Trophoblast cell (in vitro differentiated cells and primary cell): Measurements from ENCODE around the gene RSL1D1.
A peak's percentile ranks its signal among the peaks of the same experiment; 100 is the strongest.

Experiments
- DNase-seq, 2 donors: peaks; one replicate each; pipeline ENCODE4 v3.0.0-alpha.2; 2016
- H2AFZ ChIP-seq: 2 replicates; pipeline ENCODE4 v1.6.1; 2013; ENCODE audit warnings: low read length, moderate library complexity, mild to moderate bottlenecking; ENCODE audit not compliant: insufficient read depth, poor library complexity
- H2AK5ac ChIP-seq: 2 replicates; pipeline ENCODE4 v1.6.1; 2013; ENCODE audit warnings: mild to moderate bottlenecking, low read length
- H2BK120ac ChIP-seq: 2 replicates; pipeline ENCODE4 v1.6.1; 2013; ENCODE audit warnings: low read length, mild to moderate bottlenecking, moderate library complexity; ENCODE audit not compliant: insufficient read depth, poor library complexity
- H2BK12ac ChIP-seq: 2 replicates; pipeline ENCODE4 v1.6.1; 2013; ENCODE audit warnings: mild to moderate bottlenecking, low read length, moderate library complexity
- H2BK5ac ChIP-seq: 2 replicates; pipeline ENCODE4 v1.6.1; 2013; ENCODE audit warnings: low read length, low read depth, moderate library complexity, mild to moderate bottlenecking; ENCODE audit not compliant: poor library complexity
- H3K14ac ChIP-seq: 2 replicates; pipeline ENCODE4 v1.6.1; 2013; ENCODE audit warnings: mild to moderate bottlenecking, low read length
- H3K18ac ChIP-seq: 2 replicates; pipeline ENCODE4 v1.6.1; 2013; ENCODE audit warnings: mild to moderate bottlenecking, low read length
- H3K23ac ChIP-seq: 2 replicates; pipeline ENCODE4 v1.6.1; 2013; ENCODE audit warnings: low read length
- H3K27ac ChIP-seq: 2 replicates; pipeline ENCODE4 v1.5.1; 2013; ENCODE audit warnings: low read depth, mild to moderate bottlenecking, inconsistent platforms, low read length, moderate library complexity
- H3K27me3 ChIP-seq: 2 replicates; pipeline ENCODE4 v1.6.1; 2013; ENCODE audit warnings: inconsistent platforms, mild to moderate bottlenecking, low read length, moderate library complexity; ENCODE audit not compliant: insufficient read depth
- H3K36me3 ChIP-seq, 2 experiments: 1 replicate in 1 of 2; 2 replicates in 1 of 2; pipeline ENCODE4 v1.6.1; 2013; ENCODE audit warnings: low read length in 2 of 2, mild to moderate bottlenecking in 2 of 2, moderate library complexity in 1 of 2; ENCODE audit not compliant: insufficient read depth in 2 of 2, control insufficient read depth in 1 of 2
- H3K4ac ChIP-seq: 2 replicates; pipeline ENCODE4 v1.6.1; 2013; ENCODE audit warnings: low read depth, mild to moderate bottlenecking, low read length, moderate library complexity
- H3K4me1 ChIP-seq, 2 experiments: 1 replicate in 1 of 2; 2 replicates in 1 of 2; pipeline ENCODE4 v1.6.1; 2013; ENCODE audit warnings: low read length in 2 of 2, mild to moderate bottlenecking in 2 of 2, moderate library complexity in 1 of 2; ENCODE audit not compliant: insufficient read depth in 2 of 2, control insufficient read depth in 1 of 2
- H3K4me2 ChIP-seq: 2 replicates; pipeline ENCODE4 v1.6.1; 2013; ENCODE audit warnings: inconsistent platforms, mild to moderate bottlenecking, low read length, moderate library complexity
- H3K4me3 ChIP-seq: 2 replicates; pipeline ENCODE4 v1.5.1; 2013; ENCODE audit warnings: mild to moderate bottlenecking, low read depth, low read length, inconsistent platforms
- H3K79me1 ChIP-seq: one replicate; pipeline ENCODE4 v1.6.1; 2013; ENCODE audit warnings: low read length
- H3K79me2 ChIP-seq: 2 replicates; pipeline ENCODE4 v1.6.1; 2013; ENCODE audit warnings: low read length, mild to moderate bottlenecking; ENCODE audit not compliant: control insufficient read depth, insufficient read depth, poor library complexity
- H3K9ac ChIP-seq: 2 replicates; pipeline ENCODE4 v1.6.1; 2013; ENCODE audit warnings: mild to moderate bottlenecking, low read length
- H3K9me3 ChIP-seq: 2 replicates; pipeline ENCODE4 v1.6.1; 2013; ENCODE audit warnings: low read depth, mild to moderate bottlenecking, control low read depth, inconsistent platforms, low read length; ENCODE audit not compliant: insufficient read depth
- H4K12ac ChIP-seq: 2 replicates; pipeline ENCODE4 v1.6.1; 2013; ENCODE audit warnings: low read depth, mild to moderate bottlenecking, low read length, moderate library complexity
- H4K8ac ChIP-seq: 2 replicates; pipeline ENCODE4 v1.6.1; 2013; ENCODE audit warnings: low read depth, mild to moderate bottlenecking, low read length, moderate library complexity
- H4K91ac ChIP-seq: one replicate; pipeline ENCODE4 v1.6.1; 2013; ENCODE audit warnings: low read depth, mild to moderate bottlenecking, low read length, moderate library complexity
- WGBS: extraction: QIAGEN DNeasy Blood & Tissue Kit; methylation state at CpG from one replicate; pipeline ENCODE4 v1.1.7; 2013; ENCODE audit warnings: missing lambda C conversion rate; ENCODE audit not compliant: insufficient read length, insufficient coverage; ENCODE audit errors: extremely low coverage; 5-methylcytosine and 5-hydroxymethylcytosine counted together

Gene RSL1D1

GRCh38 chr16:11836650-11837244, 14.6 kb downstream of the RSL1D1 start:
- H2BK120ac ChIP-seq, result peak overlapping the region; percentile 60
- WGBS, result no CpG with 5 or more reads among the region's 7 CpGs
- H3K4me3 ChIP-seq, result no peak overlapping the region
- peak overlapping the region; percentile 48 for H3K18ac ChIP-seq
- H4K8ac ChIP-seq, result no peak overlapping the region
- no peaks in the 10 kb centered on the region for H3K9me3 ChIP-seq
- peak overlapping the region; percentile 68 for H2AK5ac ChIP-seq
- H3K36me3 ChIP-seq, result peaks cover 24 to 44% of the 10 kb centered on the region in 2 experiments
- H3K14ac ChIP-seq, result peak overlapping the region; percentile 38
- peak in 1 of 2 donors; percentile 51 for DNase-seq
- H3K79me2 ChIP-seq, result peaks cover 7% of the 10 kb centered on the region
- no peak overlapping the region for H3K9ac ChIP-seq
- peak overlapping the region; percentile 87 for H2BK5ac ChIP-seq
- H2BK12ac ChIP-seq, result peak overlapping the region; percentile 83
- no peak overlapping the region for H3K4ac ChIP-seq
- peak overlapping the region; percentile 87 for H3K27ac ChIP-seq
- H3K23ac ChIP-seq, result no peak overlapping the region
- H3K4me1 ChIP-seq, result peaks cover 13 to 18% of the 10 kb centered on the region in 2 experiments
- no peak overlapping the region for H2AFZ ChIP-seq
- H3K79me1 ChIP-seq, result peaks cover 24% of the 10 kb centered on the region
- H3K27me3 ChIP-seq, result no peaks in the 10 kb centered on the region
- H4K12ac ChIP-seq, result no peak overlapping the region
- no peak overlapping the region for H3K4me2 ChIP-seq
- H4K91ac ChIP-seq, result peak overlapping the region; percentile 82

GRCh38 chr16:11835891-11836649, 15.3 kb downstream of the RSL1D1 start:
- H3K23ac ChIP-seq, result no peak overlapping the region

GRCh38 chr16:11835309-11835708, 16.0 kb downstream of the RSL1D1 start:
- Histone ChIP-seq H3K27ac (peak overlapping the region; percentile 99), H3K9me3 (no peaks in the 10 kb centered on the region), H3K23ac (no peak overlapping the region), H4K12ac (peak overlapping the region; percentile 23), H3K4me3 (no peak overlapping the region), H3K4ac (peak overlapping the region; percentile 42), H3K36me3 (peaks cover 20 to 32% of the 10 kb centered on the region in 2 experiments), H3K79me1 (peaks cover 24% of the 10 kb centered on the region), H3K9ac (no peak overlapping the region), H4K8ac (peak overlapping the region; percentile 83), H2BK5ac (peak overlapping the region; percentile 94), H3K4me1 (peaks cover 13 to 18% of the 10 kb centered on the region in 2 experiments), H2AFZ (peak overlapping the region; percentile 32), H2AK5ac (peak overlapping the region; percentile 61), H2BK12ac (peak overlapping the region; percentile 97), H3K14ac (peak overlapping the region; percentile 98), H3K79me2 (peaks cover 7% of the 10 kb centered on the region), H2BK120ac (peak overlapping the region; percentile 95), H3K4me2 (no peak overlapping the region), H4K91ac (peak overlapping the region; percentile 97), H3K27me3 (no peaks in the 10 kb centered on the region), H3K18ac (peak overlapping the region; percentile 73)
- no CpG with 5 or more reads among the region's 4 CpGs for WGBS
- DNase-seq, result no peak

More at GRCh38 chr16:11835891-11836649, 15.3 kb downstream of the RSL1D1 start:
- WGBS, result no CpG with 5 or more reads among the region's 9 CpGs
- peak overlapping the region; percentile 75 for H2BK5ac ChIP-seq
- peaks cover 13 to 18% of the 10 kb centered on the region in 2 experiments for H3K4me1 ChIP-seq
- H3K27ac ChIP-seq, result peak overlapping the region; percentile 87
- no peaks in the 10 kb centered on the region for H3K9me3 ChIP-seq
- H3K27me3 ChIP-seq, result no peaks in the 10 kb centered on the region
- no peak overlapping the region for H2AFZ ChIP-seq
- H3K79me1 ChIP-seq, result peaks cover 24% of the 10 kb centered on the region
- H4K91ac ChIP-seq, result peak overlapping the region; percentile 50
- DNase-seq, result peak; percentile 57 to 58
- no peak overlapping the region for H3K18ac ChIP-seq
- H2BK120ac ChIP-seq, result no peak overlapping the region
- H3K14ac ChIP-seq, result peak overlapping the region; percentile 3
- H3K4me2 ChIP-seq, result no peak overlapping the region
- H4K12ac ChIP-seq, result no peak overlapping the region
- H3K36me3 ChIP-seq, result peaks cover 23 to 38% of the 10 kb centered on the region in 2 experiments
- H2AK5ac ChIP-seq, result no peak overlapping the region
- H4K8ac ChIP-seq, result no peak overlapping the region
- no peak overlapping the region for H3K4me3 ChIP-seq
- H2BK12ac ChIP-seq, result peak overlapping the region; percentile 44
- H3K9ac ChIP-seq, result no peak overlapping the region
- H3K79me2 ChIP-seq, result peaks cover 7% of the 10 kb centered on the region
- H3K4ac ChIP-seq, result no peak overlapping the region

GRCh38 chr16:11833951-11834695, 17.2 kb downstream of the RSL1D1 start:
- no CpG with 5 or more reads among the region's 6 CpGs for WGBS
- Histone ChIP-seq H3K9me3 (no peaks in the 10 kb centered on the region), H2BK120ac (peak overlapping the region; percentile 72), H3K79me1 (peaks cover 26% of the 10 kb centered on the region), H3K4ac (no peak overlapping the region), H4K12ac (no peak overlapping the region), H3K9ac (no peak overlapping the region), H4K8ac (no peak overlapping the region), H3K36me3 (peaks cover 15 to 21% of the 10 kb centered on the region in 2 experiments), H3K27me3 (no peaks in the 10 kb centered on the region), H4K91ac (no peak overlapping the region), H3K23ac (no peak overlapping the region), H2AK5ac (peak overlapping the region; percentile 76), H2BK5ac (no peak overlapping the region), H3K4me1 (peaks cover 13 to 18% of the 10 kb centered on the region in 2 experiments), H3K18ac (no peak overlapping the region), H3K4me2 (no peak overlapping the region), H3K4me3 (no peak overlapping the region), H2BK12ac (peak overlapping the region; percentile 69), H3K14ac (no peak overlapping the region), H3K79me2 (peaks cover 7% of the 10 kb centered on the region), H3K27ac (no peak overlapping the region), H2AFZ (no peak overlapping the region)
- peak; percentile 70 to 92 for DNase-seq
